ENCODE measurements around the gene LRRN4.

- TF ChIP-seq CTCF (IDR thresholded peaks at IDR 0.05; ENCODE audit: low read depth, low read length, poor library complexity, severe bottlenecking) (no peak), EZH2phosphoT487 (IDR thresholded peaks at IDR 0.05; ENCODE audit: borderline replicate concordance, low read length) (no peak)
Observed at GRCh38 chr20:6103301-6103700, 49.4 kb upstream of the LRRN4 start.

All from DOHH2 (cell line).